HG03469 (cell line): ENCODE results near the gene NOVA2.

Experiments used
- ATAC-seq: cut with Tn5 transposase; IDR thresholded peaks from one replicate; pipeline ENCODE4 v1.9.1; 2021; ENCODE audit warnings: mild to moderate bottlenecking, moderate library complexity, moderate number of reproducible peaks; ENCODE audit not compliant: unreplicated experiment

Gene NOVA2

DNA sequence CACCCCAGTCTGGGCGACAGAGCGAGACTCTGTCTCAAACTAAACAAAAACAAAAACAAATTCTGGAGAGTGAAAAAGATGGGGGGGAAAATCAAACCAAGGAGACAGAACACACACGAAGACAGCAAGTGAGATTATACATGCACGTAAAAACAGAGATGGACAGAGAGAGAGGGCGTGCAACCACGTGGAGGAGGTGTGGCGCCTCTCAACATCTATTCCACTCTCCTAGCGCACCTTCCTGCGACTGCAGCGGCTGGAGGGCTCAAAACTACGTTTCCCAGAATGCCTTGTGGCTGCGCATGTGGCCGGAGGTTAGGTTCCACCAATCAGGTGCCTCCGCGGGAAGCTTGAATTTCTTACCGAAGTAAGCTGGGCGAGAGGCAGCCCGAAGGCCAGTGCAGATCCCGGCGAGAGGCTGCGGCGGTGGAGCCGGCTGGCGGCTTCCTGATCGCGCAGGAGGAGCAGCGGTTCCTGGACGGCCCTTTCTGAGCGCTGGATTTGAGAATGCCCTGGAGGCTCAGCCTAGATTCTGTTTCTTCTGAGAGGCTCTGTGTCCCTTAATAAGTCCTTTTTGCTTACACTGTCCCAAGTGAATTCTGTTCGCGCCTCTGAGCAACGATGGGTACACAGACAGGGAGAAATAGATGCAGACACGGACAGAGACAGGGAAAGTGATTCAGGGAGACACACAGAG, 46.0 kb downstream of the NOVA2 start:
- ATAC-seq, result no peak

DNA sequence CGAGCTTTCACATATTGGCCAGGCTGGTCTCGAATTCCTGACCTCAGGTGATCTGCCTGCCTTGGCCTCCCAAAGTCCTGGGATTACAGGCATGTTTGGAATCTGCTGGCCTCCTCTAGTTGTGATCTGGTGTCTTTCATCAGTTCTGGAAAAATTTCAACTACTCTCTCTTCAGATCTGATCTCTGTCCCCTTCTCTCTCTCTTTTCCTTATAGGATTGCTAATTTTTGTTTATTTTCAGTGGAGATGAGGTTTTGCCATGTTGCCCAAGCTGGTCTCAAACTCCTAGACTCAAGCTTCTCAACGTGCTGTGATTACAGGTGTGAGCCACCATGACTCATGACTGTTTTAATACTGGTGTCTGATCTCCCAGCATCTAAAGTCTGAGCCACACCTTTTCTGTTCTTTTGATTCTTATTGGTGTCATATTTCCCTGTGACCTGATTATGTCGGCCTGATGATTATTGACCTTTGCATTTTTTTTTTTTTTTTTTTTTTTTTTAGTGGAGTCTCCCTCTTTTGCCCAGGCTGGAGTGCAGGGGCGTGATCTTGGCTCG, 48.7 kb downstream of the NOVA2 start:
- no peak for ATAC-seq

DNA sequence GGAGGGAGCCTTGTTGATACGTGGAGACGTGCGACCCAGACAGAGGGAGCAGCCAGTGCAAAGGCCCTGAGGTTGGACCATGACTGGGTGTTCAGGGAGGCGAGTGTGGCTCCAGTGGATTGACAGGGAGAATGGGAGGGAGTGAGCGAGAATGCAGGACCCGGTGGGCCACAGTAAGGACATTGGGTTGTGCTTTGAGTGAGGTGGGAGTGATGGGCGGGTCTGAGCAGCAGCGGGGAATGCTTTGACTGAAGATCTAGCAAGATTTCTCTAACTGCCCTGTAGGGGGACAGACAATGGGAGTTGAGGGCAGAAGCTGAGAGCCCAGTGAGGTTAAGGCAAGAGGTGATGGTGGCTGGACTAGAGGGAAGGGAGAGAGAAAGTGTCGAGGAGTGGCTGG, 51.4 kb downstream of the NOVA2 start:
- ATAC-seq, result no peak

DNA sequence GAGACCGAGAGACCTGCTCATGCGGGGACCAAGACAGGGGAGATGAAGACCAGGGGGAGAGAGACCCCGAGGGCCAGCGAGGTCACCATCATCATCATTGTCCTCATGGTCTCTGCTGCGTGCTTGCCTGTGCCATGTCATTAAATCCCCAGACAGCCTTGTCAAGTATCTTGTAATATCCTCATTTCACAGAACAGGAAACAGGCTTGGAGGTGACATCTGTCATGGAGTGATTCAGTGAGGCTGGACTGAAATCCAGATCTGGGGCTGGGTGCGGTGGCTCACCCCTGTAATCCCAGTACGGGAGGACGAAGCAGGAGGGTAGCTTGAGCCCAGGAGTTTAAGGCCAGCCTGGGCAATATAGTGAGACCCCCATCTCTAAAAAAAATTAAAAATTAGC, 53.2 kb downstream of the NOVA2 start:
- ATAC-seq, result no peak

DNA sequence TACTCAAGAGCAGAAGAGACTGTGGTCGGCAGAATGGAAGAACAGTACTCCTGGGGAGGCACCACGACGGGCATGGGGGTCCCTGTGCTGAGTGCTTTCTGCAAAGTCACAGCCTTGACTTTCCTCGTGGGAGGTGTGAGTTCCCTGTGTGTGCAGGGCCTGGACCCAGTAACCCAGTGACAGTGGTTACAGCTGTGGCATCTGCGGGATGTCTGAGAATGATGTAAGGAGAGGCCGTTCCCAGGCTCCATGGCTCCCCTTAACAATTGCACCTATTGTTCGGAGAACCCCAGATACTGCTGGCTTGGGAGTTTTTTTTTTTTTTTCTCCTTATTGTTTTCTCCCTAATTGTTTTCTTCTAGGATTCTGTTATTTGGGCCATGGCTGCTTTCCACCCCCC, 54.0 kb downstream of the NOVA2 start:
- ATAC-seq, result no peak

DNA sequence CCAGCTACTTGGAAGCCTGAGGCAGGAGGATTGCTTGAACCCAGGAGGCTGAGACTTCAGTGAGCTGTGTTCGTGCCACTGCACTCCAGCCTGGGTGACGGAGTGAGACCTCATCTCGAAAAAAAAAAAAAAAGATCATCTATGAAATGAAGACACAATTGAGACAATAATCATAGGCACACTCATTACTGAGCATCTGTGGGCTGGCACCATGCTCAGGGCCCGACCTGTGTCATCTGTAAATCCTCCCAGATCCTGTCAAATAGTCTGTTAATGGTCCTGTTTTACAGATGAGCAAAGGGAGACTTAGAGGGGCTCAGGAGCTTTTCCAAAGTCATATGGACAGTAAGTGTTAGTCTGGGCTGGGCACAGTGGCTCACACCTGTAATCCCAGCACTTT, 54.9 kb downstream of the NOVA2 start:
- no peak for ATAC-seq

DNA sequence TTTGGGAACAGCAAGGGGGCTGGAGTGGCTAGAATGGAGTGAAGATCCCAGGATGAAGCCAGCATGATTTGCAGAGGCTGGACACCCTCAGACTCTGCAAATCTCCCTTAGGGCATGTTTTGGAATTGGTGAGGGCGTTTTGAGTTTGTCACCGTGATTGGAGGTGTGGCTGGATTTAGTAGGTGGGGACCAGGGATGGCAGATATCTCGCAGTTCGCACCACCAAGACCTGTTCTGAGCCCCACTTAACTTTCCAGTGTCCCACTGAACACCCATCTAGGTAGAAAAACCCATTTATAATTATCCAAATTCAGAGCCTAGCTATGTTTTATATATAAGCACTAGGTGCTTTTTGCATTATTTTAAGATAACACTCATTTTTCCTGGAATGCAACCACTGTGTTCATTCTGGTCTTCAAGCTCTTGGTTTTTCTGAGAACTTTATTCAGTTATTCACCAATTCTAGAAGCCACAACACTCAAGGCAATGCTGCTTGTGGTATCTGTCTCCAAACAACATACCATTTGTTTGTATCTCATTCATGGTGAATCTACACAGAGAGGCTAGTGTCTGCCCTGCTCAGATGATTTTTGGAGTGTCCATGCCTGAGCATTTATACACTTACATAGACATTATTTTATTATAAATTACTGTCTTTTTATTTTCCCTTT, 56.1 kb downstream of the NOVA2 start:
- no peak for ATAC-seq

DNA sequence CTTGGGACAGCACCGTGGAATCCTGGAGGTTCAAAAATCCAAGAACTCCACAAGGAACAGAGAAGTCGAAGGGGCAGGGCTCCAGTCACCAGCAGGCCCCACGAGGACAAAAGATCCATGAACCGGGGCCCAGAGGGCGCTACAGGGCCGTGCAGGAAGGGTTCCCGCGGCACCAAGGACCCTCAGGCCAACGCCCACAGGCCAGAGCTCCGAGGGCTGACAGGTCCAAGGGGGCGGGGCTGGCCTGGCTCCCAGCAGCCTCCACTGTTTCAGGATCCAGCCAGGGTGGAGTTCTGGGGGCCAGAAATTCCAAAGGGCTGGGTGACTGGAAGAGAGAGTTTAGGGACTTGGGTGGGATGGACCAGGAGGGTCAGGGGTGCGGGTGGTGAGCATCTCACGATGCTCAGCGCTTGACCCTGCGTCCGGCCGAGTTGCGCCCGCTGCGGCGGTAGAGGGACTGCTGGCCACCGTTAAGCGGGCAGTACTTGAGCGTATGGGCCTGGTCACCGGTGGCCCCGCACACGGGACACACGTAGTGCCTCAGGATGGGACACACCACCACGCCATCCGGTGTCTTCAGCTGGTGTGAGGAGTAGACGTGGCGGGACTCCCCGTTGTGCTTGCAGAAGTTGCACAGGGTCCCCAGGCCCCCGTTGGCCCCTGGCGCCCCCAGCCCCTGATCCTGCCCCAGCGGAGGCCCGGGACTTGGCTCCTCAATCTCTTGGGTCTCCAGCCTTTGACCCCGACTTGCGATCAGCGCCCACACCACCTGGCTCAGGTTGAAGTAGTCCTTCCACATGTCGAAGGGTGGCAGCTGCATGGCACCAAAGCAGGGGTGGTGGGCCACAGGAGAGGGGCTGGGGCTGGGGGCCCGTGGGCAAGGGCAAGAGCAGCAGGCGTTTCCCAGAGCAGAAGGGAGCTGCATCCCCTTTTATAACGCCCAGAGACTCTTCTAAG, 59.5 kb downstream of the NOVA2 start, which contains the start of gene NANOS2:
Gene NANOS2, minus strand, starts transcription at position 905 of the 957 bp plus-strand sequence. Its CDS starts 85 bp downstream, at position 820.
- ATAC-seq, result no peak

DNA sequence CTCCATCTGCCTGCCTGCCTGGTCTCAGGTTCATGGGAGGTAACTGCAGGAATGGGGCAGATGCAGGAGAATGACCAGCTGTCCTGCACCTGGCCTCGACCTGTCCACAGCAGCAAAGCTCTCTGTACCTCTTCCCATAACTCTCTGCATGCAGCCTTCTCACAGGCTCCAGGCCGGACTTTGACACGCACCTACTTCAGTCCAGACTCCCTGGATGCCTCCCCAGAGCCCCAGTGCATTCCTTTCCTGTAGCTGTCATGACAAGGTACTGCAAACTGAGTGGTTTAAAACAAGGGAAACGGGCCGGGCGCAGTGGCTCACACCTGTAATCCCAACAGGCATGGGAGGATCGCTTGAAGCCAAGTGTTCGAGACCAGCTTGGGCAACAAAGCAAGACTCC, 62.4 kb downstream of the NOVA2 start:
- no peak for ATAC-seq

DNA sequence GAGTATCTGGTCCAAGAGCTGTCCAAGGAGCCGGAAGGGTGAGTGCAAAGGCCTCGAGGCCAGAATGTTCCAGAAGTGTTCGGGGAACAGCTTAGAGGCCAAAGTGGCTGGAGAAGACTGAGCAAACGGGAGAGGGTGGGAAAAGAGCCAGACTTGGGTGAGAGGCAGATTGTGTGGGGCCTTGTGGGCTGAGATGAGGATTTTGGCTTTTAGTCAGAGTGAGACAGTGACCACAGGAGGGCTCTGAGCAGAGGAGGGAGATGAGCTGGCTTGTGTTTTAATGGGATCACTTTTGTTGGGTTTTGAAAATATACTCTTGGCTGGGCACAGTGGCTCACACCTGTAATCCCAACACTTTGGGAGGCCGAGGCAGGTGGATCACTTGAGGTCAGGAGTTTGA, 64.7 kb downstream of the NOVA2 start:
- ATAC-seq, result no peak

DNA sequence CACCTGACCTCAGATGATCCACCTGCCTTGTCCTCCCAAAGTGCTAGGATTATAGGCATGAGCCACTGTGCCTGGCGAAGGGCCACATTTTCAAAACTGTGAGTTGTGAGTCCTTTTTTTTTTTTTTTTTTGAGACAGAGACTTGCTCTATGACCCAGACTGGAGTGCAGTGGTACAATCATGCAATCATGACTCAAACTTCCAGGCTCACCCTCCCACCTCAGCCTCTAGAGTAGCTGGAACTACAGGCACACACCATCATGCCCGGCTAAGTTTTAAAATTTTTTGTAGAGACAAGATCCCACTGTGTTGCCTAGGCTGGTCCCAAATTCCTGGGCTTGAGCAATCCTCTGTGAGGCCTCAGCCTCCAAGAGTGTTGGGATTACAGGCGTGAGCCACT, 67.4 kb downstream of the NOVA2 start:
- ATAC-seq, result no peak

DNA sequence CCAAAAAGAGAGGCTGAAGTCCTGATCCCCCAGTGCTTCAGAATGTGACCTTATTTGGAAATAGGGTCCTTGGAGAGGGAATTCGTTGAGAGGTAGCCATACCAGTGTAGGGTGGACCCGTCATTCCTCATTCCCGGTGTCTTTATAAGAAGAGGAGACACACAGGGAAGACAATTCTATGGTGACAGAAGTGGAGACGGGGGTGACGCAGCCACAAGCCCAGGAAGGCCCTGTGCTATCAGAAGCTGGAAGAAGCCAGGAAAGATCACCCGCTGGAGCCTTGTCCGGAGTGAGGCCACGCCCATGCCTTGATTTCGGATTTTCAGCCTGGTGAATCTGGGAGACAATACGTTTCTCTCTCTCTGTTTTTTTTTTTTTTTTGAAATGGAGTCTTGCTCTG, 68.7 kb downstream of the NOVA2 start:
- no peak for ATAC-seq

DNA sequence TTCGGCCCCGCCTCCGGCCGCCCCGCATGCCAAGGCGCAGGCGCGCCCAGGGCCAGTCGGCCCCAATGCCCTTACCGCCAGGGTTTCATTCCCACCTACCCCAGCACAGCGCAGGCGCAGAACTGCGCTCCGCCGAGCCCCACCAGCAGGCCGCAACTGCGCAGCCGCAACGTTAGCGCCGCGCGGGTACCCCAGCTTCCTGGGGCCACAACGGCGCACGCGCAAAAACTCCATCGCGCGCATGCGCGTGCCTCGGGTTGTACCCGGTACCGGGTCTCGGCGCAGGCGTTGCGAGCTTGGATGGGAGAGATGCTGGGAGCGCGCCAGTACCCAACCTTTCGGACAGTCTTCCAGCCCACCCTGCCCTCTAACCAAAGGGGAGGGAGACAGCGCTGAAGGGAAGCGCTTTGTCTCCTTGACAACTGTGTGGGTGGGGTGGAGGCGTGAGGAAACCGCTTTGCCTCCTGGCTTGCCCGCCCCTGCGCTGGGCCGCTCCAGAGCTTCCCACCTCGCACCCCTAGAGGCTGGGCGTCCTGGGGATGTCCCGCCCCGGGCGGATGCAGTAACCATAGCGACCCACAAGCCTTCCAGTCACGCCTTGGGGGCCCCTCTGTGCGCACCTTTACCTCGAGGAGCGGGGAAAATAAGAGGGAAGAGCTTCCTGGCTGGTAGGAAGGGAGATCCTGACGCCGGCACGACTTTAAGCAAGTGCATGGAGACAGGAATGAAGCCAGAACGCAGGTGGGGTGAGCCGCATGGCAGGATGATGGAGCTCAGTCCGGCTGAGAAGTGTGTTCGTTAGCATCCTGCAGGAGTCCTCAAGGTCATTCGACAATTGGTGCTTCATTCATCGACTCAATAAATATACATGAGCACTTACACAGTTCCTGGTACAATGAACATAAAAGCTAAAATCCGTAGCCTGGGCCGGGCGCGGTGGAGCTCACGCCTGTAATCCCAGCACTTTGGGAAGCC, 70.7 kb downstream of the NOVA2 start:
- ATAC-seq, result peak; percentile 86

DNA sequence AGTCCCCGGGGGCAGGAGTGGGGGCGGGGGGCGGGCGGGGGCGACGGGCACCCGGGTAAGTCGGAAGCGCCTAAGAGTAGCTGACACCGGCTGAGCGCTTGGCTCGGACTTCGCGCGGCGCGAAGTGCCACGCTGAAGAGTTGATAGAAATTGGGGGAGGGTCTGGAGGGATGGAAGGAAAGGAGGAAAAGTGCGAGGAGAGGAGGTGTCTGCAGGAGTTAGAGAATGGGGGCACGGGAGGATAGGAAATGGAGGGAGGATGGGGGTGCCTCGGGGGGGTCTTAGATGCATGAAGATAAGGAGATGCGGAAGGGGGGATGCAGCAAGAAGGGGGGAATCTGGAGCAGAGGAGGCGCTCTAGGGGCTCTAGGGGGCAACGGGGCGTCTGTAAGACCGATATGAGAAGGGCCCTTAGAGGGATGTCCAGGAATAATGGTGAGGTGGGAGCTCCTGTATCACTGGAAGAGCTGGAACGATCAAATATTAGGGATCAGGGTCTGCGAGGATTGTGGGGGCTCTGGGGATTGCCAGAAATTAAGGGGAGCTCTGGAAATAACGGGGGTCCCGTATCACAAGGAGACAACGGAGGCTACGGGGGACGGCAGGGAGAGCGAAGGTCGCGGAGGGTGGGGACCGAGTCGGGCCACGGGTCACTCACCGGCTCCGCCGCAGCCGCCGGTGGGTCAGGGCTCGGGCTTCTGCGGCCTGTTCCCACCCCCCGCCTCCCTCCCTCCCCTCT, 71.6 kb downstream of the NOVA2 start, which contains the start of gene MYPOP:
Gene MYPOP, minus strand, starts transcription at position 702 of the 739 bp plus-strand sequence. CDS start 840 bp downstream, outside the sequence.
- no peak for ATAC-seq

DNA sequence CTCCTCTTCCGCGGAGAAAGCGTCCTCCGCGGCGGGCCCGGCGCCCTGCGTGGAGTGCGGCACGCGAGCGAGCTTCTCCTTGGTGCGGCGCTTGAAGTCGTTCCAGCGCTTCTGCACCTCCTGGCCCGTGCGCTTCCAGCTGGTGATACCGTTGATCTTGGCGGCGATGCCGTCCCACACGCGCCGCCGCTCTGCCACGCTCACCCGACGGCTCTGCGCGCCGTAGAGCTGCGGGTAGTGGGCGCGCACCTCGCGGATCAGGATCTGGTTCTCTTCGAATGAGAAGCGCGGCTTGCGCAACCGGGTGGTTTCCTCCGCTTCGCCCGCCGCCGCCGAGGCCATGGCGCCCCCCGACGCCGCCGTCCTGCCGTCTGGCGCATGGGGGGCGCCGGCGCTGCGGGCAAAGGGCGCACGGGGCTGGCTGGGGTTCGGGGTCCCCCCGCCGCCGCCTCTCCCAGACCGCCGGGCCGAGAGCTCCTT, 72.2 kb downstream of the NOVA2 start:
- ATAC-seq, result no peak

DNA sequence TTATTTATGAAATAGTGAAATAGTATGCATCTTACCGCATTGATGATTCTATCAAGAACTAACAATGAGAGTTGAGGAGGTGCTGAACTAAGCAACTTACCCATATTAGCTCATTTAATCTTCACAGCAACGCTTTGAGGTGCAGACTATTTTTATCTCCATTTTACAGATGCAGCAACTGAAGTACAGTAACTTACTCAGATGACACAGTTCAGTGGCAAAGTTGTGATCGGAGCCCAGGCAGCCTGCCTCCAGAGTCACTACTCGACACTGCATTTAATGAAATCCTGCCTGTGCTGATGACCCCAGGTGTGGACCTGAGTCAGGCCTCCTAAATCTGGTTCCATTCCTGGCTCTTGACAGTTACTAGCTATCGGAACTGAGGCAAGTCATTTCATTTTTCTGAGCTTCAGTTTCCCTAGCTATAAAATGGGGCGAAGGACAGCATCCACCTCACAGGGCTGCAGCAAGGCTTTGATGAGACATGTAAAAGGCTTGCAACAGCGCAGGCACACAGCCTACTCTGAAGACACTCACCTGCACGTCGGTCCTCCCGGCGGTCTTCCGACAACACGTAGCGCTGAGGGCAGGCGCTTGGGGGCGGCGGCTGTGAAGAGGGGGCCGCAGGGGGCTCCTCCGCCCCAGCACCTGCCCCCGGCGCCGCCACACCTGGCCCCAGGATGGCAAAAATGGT, 72.8 kb downstream of the NOVA2 start:
- ATAC-seq, result no peak

DNA sequence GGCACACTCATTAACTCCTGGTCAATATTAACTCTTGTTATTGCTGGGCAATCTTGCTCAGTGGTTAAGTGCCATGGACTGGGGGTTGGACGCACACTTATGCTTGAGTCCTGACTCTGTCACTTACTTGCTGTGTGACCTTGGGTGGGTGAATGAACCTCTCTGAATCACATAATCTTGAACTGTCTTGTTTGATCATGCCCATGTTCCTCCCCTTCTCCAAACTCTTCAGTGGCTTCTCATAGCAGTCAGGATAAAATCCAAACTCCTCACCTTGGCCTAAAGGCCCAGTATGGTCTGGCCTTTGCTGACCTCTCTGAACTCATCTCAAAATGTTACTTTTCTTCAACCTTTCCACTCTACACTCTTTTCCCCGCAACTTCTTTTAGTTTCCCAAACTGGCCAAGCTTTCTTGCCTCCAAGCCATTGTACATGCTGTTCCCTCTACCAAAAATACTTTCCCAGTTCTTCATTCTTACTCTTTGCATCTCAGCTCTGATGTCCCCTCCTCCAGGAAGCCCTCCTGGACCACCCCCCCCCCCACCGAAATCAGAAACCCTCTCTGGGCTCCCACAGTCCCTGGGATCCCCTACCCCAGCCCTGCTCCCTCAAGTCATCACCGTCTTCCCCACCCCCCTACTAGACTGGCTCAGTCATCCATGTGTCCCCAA, 73.6 kb downstream of the NOVA2 start:
- no peak for ATAC-seq

DNA sequence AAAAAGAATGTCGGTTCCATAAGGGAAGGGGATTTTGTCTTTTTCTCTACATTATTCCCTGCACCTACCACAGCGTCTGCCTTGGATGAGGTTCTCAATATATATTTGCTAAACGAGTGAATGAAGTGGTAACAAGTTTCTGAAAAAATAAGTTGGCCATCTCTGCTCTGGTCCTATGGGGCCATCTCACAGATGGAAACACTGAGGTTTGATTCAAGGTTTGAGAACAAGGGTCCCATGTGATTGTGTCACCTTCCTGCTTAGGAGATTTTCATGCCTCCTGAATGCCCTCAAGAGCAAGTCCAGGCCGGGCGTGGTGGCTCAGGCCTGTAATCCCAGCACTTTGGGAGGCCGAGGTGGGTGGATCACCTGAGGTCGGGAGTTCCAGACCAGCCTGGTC, 74.4 kb downstream of the NOVA2 start:
- no peak for ATAC-seq
